DMS79 (cell line): ENCODE measurements around the gene TRIM47.
A peak's percentile ranks its signal among the peaks of the same experiment; 100 is the strongest.

Experiments used
- DNase-seq: peaks from one replicate; lab custom pipeline; 2025; lab: John Stamatoyannopoulos, UW

The TRIM47 gene

DNA sequence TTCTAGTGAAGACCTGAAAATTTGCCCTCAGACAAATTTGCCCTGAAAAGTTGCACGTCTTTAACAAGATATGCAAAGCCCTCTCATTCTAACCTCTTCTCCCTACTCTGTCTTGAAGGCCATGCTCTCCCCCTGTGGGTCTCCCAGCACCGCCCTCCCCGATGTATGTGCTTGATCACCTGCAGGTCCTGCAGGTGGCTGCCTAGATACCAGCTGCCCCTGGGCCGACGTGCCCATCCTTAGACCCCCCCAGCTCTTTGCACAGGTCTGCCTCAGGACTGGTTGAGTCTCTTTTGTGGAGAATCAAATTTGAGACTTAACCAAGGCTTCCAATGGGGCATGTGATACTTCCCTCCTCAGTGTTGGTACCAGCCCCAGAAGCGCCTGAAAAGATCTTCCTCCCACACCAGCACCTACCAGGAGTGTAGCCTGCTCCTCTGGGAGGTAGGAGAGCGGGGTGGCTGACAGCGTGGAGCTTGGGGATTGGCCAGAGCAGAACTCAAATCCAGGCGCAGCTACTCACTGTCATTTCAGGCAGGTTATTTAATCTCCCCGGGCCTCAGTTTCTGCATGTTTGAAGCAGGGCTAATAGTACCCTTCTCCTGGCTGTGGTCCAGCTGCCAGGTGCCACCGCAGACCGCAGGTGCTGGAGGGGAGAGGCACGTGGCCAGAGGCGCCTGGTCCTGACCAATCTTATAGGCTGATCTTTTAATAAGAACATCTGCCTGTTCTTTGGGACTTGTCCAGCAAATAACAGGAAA lies 30.9 kb upstream of the TRIM47 start:
- DNase-seq, result peak; percentile 81

GRCh38 chr17:75908201-75908600 lies 29.8 kb upstream of the TRIM47 start:
- peak; percentile 89 for DNase-seq

GRCh38 chr17:75906143-75906884 lies 27.9 kb upstream of the TRIM47 start:
- no peak for DNase-seq

DNA sequence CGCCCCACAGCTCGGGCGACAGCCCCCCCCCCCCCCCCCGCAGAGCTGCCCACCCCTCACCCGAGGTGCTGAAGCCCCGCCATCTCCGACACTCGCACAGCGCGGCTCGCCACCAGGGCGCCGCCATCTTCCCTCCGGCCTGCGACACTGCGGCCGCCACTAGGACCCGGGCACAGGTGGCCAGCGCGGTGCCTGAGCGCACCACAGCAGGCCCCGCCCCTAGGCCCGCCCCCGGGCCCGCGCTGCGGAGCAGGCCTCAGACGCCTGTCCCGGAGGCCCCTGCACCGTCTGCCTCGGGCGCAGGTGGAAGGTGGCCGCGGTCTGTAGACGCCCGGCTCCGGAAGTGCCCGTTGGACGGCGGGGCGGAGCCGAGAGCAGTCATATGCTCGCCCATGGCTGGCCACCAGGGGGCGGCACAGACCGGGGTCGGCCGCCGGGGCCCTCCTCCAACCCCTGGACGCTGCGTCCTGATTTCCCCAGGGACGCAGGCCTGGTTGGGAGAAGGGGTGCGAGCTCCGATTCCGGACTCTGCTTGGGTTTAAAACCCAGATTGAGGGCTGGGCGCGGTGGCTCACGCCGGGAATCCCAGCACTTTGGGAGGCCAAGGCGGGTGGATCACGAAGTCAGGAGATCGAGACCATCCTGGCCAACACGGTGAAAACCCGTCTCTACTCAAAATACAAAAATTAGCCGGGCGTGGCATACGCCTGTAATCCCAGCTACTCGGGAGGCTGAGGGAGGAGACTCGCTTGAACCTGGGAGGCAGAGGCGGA lies 26.6 kb upstream of the TRIM47 start, which contains the start of gene MRPL38:
TSS of gene MRPL38 (minus strand) at position 136 of the 773 bp plus-strand sequence. CDS start at position 127, 9 bp downstream.
- peak; percentile 79 for DNase-seq

GRCh38 chr17:75902406-75902805 lies 24.0 kb upstream of the TRIM47 start:
- no peak for DNase-seq

DNA sequence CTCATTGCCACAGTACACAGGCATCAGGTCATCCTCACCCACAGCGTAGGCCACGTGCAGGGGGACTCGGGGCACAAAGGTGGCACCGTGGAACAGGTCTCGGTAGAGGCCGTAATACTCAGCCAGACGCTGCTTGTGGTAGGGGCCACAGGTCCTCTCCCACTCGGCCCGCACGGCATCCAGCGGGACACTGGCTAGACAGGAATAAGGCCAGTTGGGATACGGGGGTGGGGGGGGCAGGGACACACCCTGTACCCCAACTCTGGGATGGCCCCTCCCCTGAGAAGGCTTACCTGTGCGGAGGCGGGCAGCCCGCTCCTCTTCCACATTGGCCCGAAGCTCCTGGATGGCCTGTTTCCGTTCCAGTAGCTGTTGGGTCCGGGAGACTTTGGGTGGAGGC lies 23.3 kb upstream of the TRIM47 start:
- DNase-seq, result no peak

- DNase-seq, result no peak
Measured at GRCh38 chr17:75900691-75901533, 22.5 kb upstream of the TRIM47 start.

- no peak for DNase-seq
Measured at GRCh38 chr17:75899767-75900468, 21.5 kb upstream of the TRIM47 start.

DNA sequence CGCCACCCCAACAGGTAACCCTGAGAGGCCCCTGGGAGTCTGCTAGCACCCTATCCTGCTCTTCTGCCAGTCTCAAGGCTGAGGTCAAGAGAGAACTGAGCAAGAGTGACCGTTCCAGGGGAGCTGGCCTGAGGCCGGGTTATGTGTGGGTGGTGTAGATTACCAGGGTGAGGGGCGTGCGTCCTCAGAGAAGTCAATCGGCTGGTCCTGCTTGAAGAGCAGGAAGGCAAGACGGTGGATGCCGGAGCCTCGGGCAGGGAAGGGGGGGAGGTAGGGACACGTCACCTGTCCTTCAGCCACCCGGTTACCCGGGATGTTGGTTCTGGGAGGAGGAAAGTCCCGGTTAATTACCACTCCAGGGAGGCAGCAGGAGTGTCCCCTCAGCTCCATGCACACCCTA lies 21.0 kb upstream of the TRIM47 start:
- no peak for DNase-seq

DNA sequence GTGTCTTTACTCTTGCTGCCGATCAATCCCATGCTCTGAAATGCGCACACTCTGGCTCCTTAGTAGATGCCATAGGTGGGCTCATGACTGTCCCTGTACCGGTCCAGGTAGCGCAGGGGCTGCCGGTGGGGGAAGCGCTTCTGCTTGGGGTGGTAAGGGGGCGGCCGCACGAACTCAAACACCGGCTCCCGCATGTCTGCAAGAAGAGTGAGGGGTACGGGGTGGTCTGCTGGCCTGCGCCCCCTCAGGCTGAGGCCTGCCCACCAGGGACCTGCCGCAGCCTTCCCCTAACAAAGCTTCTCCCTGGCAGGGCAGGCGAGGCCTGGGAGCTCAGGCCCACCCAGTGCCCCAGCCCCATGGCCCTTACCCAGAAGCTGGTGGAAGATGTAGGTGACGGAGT lies 20.4 kb upstream of the TRIM47 start:
- no peak for DNase-seq

DNA sequence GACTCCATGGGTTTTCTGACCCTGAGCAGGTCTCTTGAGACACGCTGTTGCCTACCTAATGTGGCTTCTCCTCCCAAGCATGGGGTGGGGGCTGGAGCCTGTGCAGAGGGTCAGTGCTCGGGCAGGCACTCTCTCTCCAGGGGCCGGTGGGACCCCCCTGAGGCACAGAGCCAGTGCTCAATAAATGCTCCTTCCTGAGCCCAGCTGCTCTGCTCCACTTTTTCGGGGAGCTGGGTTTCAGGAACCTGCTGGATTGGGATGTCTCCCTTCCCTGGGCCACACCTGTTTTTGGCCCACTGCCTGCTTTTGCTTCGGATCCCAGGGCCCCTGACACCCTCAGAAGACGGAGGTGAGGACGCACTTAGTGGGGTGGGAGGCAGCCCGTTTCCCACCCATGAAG lies 19.7 kb upstream of the TRIM47 start:
- no peak for DNase-seq

DNA sequence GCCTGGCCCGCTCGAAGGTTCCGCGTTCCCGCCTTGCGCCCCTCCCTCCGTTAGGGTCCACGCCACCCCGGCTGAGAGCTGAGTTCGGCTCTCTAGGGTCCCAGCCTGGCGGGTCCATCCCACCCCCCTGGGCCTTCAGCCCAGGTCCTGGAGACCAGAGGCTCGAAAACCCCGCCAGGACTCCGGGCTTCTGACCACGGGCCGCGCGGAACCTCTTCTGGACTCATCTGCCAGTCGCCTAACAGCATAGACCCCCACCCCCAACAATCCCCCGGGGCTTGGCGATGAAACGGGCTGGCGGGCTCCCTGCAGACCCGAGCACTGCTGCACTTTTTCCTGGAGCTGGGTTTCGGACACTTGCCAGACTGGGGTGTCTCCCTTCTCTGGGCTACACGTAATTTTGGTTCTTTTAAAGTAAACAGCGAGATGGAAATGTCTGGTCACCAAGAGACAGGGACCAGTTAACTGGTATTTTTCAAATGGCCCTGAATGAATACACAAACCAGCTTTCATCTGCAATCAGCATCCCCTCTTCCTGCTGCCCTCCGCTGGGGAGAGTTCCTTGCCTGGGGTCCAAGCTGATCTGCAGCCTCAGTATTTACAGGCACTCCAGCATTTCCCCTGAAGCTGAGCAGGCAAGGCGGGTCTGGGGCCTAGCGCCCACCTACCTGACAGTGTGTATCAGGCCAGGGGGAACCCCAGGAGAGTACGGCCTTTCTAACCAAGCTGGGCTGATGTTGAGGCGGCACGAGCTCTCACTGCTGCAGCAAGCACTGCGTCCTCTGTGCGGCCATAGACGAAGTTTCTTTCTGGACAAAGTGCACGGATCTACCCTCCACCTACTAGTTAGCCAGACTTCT lies 19.0 kb upstream of the TRIM47 start:
- no peak for DNase-seq

GRCh38 chr17:75896415-75897159 lies 18.2 kb upstream of the TRIM47 start, which contains the start of gene TRIM65:
Gene TRIM65 (minus strand): TSS chr17:75896951. CDS start chr17:75896937, 14 bp downstream.
- DNase-seq, result no peak

DNA sequence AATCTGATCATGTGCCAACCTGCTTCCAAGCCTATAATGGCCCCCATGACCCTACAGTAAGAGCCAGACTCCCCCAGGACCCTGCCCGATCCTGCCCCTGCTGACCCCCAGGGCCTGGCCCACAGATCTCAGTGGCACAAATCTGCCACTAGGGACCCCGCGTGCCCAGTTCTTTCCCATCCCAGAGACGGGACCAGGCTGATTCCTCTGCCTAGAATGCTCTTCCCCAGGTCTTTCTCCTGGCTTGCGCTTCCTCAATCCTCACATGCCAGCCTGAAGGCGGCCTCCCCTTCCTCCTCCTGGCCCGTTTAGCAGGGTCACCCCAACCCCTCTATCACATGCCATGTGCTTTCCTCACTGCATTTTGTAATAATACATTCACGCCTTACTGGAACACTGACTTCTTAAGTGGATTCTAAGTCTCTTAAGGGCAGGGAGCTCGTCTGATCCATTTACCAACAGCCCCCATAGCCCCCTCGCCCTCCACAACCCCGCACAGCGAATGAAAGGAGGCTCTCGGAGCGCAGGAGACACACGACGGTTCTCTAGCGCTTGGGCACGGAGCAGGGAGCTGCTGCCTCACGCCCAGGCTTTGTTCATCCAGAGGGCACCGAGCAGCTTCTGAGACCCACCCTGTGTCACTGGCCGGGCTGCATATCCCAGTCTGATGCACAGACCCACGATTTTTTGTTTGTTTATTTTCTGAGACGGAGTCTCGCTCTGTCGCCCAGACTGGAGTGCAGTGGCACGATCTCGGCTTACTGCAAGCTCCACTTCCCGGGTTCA lies 17.2 kb upstream of the TRIM47 start:
- DNase-seq, result no peak

DNA sequence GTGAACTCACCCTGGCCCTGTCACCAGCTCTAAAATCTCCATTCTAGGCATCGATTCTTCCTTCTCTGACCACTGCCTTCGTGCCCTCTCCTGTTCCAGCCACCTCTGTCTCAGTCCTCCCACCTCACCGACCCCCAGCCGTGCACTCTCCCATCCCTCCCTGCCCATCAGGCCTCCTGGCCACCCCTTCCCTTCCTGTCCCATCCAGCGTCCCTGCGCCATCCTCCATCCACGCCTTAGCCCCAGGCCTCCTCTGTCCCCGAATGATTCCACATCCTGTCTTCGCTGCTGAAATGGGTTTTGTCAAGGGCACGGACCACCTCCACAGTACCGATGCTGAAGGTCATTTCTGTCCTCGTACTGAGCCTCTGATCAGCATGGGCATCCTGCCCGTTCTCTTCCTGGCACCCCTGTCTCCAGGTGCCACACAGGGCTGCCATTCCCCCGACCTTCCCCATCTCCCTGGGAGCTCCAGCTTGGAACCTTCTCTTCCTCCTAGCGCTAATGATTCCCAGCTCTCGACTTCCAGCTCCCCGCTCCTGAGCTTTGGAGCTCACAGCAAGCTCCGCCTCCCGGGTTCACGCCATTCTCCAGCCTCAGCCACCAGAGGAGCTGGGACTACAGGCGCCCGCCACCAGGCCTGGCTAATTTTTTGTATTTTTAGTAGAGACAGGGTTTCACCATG lies 15.8 kb upstream of the TRIM47 start:
- DNase-seq, result no peak

- DNase-seq, result no peak
Measured at GRCh38 chr17:75893305-75894048, 15.1 kb upstream of the TRIM47 start.
